ENCODE data around the gene VMP1.
"Not testable (repeated sequence)": the region's sequence is repeated elsewhere in the genome, so short reads cannot be mapped to it uniquely, and the experiment has no call there.

VMP1 gene

DNA sequence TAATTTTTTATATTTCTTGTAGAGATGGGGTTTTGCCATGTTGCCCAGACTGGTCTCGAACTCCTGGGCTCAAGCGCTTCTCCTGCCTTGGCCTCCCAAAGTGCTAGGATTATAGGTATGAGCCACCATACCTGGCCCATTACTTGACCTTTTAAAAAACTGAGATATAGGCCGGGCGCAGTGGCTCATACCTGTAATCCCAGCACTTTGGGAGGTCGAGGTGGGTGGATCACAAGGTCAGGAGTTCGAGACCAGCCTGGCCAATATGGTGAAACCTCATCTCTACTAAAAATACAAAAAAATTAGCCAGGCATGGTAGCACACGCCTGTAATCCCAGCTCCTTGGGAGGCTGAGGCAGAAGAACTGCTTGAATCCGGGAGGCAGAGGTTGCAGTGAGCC is 166.0 kb downstream of the VMP1 start:
- H3K36me3 ChIP-seq (ENCODE audit: insufficient read depth, low read length): peaks cover 51% of the 10 kb centered on the region
- not testable (repeated sequence) for H3K4me1 ChIP-seq (ENCODE audit: insufficient read depth, low read length); H3K27ac ChIP-seq (ENCODE audit: low read depth, low read length); H3K27me3 ChIP-seq (ENCODE audit: insufficient read depth, low read length); H3K9me3 ChIP-seq (ENCODE audit: insufficient read depth, low read depth, low read length); H3K4me3 ChIP-seq (ENCODE audit: low read length); H3K9ac ChIP-seq (ENCODE audit: low read depth, low read length)
- WGBS: 97% methylated on average over 8 of the region's 8 CpGs

DNA sequence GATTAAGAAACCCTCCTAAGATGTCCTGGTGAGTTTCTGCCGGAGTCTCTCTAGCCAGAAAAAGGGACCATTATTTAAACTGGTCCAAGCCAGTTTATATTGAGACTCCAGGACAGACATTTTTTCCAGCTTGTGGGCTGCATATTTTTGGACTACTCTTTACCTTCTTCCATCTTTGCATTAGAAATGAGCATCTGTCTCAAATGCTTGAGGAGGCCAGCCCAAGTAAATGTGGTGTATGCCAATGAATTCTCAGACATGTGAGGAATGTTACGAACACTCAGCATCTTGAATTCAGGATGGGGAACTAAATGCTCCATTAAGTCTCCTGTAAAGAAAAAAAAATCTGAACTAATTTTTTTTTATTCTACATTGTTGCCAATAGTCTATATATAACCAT is 166.9 kb downstream of the VMP1 start:
- Histone ChIP-seq H3K27me3 (ENCODE audit: insufficient read depth, low read length) (no peaks in the 10 kb centered on the region), H3K36me3 (ENCODE audit: insufficient read depth, low read length) (peaks cover 57% of the 10 kb centered on the region)

DNA sequence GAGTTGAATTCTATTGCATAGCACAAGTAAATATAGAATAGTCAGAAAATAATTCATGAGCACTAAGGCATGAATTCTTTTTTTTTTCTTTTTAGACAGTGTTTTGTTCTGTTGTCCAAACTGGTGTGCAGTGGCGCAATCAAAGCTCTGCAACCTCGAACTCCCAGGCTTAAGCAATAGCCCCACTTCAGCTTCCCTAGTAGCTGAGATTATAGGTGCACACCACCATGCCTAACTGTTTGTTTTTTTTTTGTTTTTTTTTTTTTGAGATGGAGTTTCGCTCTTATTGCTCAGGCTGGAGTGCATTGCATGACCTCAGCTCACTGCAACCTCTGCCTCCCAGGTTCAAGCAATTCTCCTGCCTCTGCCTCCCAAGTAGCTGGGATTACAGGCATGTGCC is 168.7 kb downstream of the VMP1 start:
- Histone ChIP-seq H3K9me3 (ENCODE audit: insufficient read depth, low read depth, low read length) (no peaks in the 10 kb centered on the region), H3K9ac (ENCODE audit: low read depth, low read length) (no peak overlapping the region), H3K36me3 (ENCODE audit: insufficient read depth, low read length) (peaks cover 66% of the 10 kb centered on the region), H3K27ac (ENCODE audit: low read depth, low read length) (no peak overlapping the region), H3K4me1 (ENCODE audit: insufficient read depth, low read length) (no peaks in the 10 kb centered on the region), H3K4me3 (ENCODE audit: low read length) (no peak overlapping the region), H3K27me3 (ENCODE audit: insufficient read depth, low read length) (no peaks in the 10 kb centered on the region)
- WGBS: 95% methylated on average over 3 of the region's 3 CpGs

More for the DNA sequence above, 166.9 kb downstream of the VMP1 start:
- no peak overlapping the region for H3K9ac ChIP-seq (ENCODE audit: low read depth, low read length)
- no peak overlapping the region for H3K27ac ChIP-seq (ENCODE audit: low read depth, low read length)
- no peak overlapping the region for H3K4me3 ChIP-seq (ENCODE audit: low read length)
- no peaks in the 10 kb centered on the region for H3K9me3 ChIP-seq (ENCODE audit: insufficient read depth, low read depth, low read length)
- H3K4me1 ChIP-seq (ENCODE audit: insufficient read depth, low read length): no peaks in the 10 kb centered on the region
- WGBS: 92% methylated on average over 2 of the region's 2 CpGs

DNA sequence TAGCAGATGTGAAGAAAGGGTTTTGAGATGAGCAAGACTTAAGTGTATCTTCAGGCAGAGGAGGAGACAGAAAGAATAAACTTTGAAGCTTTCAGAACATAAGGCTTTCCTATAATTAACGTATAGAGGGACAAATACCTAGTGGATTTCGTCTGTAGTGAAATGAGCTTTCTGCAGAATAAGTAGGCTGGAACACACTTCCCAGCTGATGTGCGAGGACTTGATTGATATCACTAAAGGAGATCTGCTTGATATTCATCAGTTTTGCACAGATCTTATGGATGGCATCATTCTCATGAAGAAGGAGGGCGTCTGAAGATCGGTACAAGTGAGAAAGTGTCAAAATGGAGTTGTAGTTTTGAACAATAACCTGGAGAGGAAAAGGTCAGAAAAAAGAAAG is 170.5 kb downstream of the VMP1 start:
- no peaks in the 10 kb centered on the region for H3K9me3 ChIP-seq (ENCODE audit: insufficient read depth, low read depth, low read length)
- no peaks in the 10 kb centered on the region for H3K4me1 ChIP-seq (ENCODE audit: insufficient read depth, low read length)
- H3K4me3 ChIP-seq (ENCODE audit: low read length): no peak overlapping the region
- H3K27ac ChIP-seq (ENCODE audit: low read depth, low read length): no peak overlapping the region
- no peaks in the 10 kb centered on the region for H3K27me3 ChIP-seq (ENCODE audit: insufficient read depth, low read length)
- H3K9ac ChIP-seq (ENCODE audit: low read depth, low read length): no peak overlapping the region
- 96% methylated on average over 5 of the region's 5 CpGs for WGBS
- peaks cover 61% of the 10 kb centered on the region for H3K36me3 ChIP-seq (ENCODE audit: insufficient read depth, low read length)

DNA sequence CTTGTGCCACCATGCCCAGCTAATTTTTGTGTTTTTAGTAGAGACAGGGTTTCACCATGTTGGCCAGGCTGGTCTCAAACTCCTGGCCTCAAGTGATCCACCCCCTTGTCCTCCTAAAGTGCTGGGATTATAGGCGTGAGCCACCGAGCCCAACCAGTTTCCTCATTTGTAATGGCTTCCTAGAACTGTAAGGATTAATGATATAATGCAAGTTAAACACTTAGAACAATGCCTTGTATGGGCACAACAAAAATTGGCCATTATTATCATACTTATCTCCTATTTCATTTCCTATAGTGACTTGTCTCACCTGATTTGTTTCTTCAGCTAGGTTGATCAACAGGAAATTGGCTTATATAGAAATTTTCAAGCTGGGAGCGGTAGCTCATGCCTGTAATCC is 171.2 kb downstream of the VMP1 start:
- no peaks in the 10 kb centered on the region for H3K4me1 ChIP-seq (ENCODE audit: insufficient read depth, low read length)
- H3K9ac ChIP-seq (ENCODE audit: low read depth, low read length): no peak overlapping the region
- H3K27me3 ChIP-seq (ENCODE audit: insufficient read depth, low read length): no peaks in the 10 kb centered on the region
- no peak overlapping the region for H3K27ac ChIP-seq (ENCODE audit: low read depth, low read length)
- no peaks in the 10 kb centered on the region for H3K9me3 ChIP-seq (ENCODE audit: insufficient read depth, low read depth, low read length)
- no peak overlapping the region for H3K4me3 ChIP-seq (ENCODE audit: low read length)
- WGBS: 93% methylated on average over 3 of the region's 3 CpGs
- H3K36me3 ChIP-seq (ENCODE audit: insufficient read depth, low read length): peaks cover 58% of the 10 kb centered on the region

DNA sequence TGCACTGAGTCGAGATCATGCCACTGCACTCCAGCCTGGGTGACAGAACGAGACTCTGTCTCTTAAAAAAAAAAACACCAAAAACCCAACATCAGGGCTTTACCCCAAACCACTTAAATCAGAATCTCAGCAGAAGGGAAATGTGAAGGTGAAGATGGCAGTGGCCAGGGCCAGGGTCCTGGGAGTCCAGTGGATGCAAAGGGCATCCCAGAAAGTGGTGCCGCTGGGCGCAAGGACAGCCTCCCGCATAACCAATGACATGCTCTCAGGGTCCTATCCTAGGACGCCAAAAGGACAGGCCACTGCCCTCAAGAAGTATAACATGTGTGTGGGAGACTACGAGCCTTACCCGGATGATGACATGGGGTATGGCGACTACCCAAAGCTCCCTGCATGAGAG is 177.4 kb downstream of the VMP1 start:
- peaks cover 47% of the 10 kb centered on the region for H3K36me3 ChIP-seq (ENCODE audit: insufficient read depth, low read length)
- 96% methylated on average over 9 of the region's 9 CpGs for WGBS

DNA sequence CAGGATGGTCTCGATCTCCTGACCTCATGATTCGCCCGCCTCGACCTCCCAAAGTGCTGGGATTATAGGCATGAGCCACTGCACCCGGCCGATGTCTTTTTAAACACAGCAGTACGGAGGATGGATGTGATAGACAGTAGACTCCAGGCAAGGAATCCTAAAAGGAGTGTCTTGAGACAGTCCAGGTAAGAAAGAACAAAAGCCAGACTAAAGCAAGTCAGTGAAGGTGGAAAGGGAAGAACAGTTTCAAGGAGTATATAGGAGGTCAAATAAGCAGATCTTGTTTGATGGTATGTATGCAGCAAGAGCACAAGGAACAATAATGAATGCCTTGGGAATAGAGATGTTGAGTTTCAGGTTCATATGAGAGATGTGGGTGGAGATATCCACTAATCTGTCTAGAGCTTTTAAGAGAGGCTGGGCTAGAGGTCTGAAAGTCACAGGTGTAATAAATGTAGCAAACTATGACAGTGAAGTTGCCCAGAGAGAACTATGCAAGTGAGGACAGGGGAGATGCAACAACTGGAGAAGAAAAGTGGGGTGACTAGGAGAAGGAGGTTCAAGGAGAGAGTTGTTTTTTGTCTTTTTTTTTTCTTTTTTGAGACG is 180.8 kb downstream of the VMP1 start:
- Histone ChIP-seq H3K36me3 (ENCODE audit: insufficient read depth, low read length) (peaks cover 41% of the 10 kb centered on the region), H3K27me3 (ENCODE audit: insufficient read depth, low read length) (no peaks in the 10 kb centered on the region), H3K9me3 (ENCODE audit: insufficient read depth, low read depth, low read length) (no peaks in the 10 kb centered on the region)

More for the DNA sequence above, 177.4 kb downstream of the VMP1 start:
- Histone ChIP-seq H3K4me1 (ENCODE audit: insufficient read depth, low read length) (no peaks in the 10 kb centered on the region), H3K4me3 (ENCODE audit: low read length) (no peak overlapping the region), H3K27ac (ENCODE audit: low read depth, low read length) (no peak overlapping the region), H3K9me3 (ENCODE audit: insufficient read depth, low read depth, low read length) (no peaks in the 10 kb centered on the region), H3K9ac (ENCODE audit: low read depth, low read length) (no peak overlapping the region), H3K27me3 (ENCODE audit: insufficient read depth, low read length) (no peaks in the 10 kb centered on the region)

DNA sequence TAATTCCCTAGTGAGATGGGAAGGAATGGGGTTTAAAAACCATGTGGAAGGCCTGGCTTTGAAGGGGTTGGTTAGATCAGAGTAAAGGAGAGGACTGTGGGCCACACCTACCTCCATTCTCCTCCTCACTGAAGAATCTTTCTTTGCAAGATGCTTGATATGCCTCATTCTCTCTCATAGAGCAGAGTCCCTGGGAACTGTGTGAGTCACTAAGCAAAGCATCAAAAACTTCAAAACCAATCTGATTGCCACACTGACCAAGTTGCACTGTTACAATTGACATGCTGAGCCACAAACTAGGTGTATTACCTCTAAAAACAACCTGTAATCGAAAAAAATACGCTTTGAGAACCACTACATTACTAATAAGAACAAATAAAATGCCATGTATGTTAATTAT is 183.3 kb downstream of the VMP1 start:
- WGBS: 100% methylated on average over 2 of the region's 2 CpGs
- Histone ChIP-seq H3K4me1 (ENCODE audit: insufficient read depth, low read length) (peaks cover 10% of the 10 kb centered on the region; the same call in 1 of the 2 replicates), H3K27ac (ENCODE audit: low read depth, low read length) (no peak overlapping the region), H3K9ac (ENCODE audit: low read depth, low read length) (no peak overlapping the region), H3K4me3 (ENCODE audit: low read length) (no peak overlapping the region), H3K36me3 (ENCODE audit: insufficient read depth, low read length) (peaks cover 20% of the 10 kb centered on the region), H3K9me3 (ENCODE audit: insufficient read depth, low read depth, low read length) (no peaks in the 10 kb centered on the region), H3K27me3 (ENCODE audit: insufficient read depth, low read length) (no peaks in the 10 kb centered on the region)

More for the DNA sequence above, 180.8 kb downstream of the VMP1 start:
- Histone ChIP-seq H3K4me1 (ENCODE audit: insufficient read depth, low read length) (peaks cover 4% of the 10 kb centered on the region; the same call in 1 of the 2 replicates), H3K4me3 (ENCODE audit: low read length) (no peak overlapping the region), H3K9ac (ENCODE audit: low read depth, low read length) (no peak overlapping the region), H3K27ac (ENCODE audit: low read depth, low read length) (no peak overlapping the region)
- 93% methylated on average over 8 of the region's 8 CpGs for WGBS
